ENCODE measurements around the gene CUX1. TPM values are rescaled to one million over a fixed set of nuclear protein-coding genes. Genes with fewer than 3 reads are reported as not detected.
A peak's percentile ranks its signal among the peaks of the same experiment; 100 is the strongest.
"Not testable (repeated sequence)": the region's sequence is repeated elsewhere in the genome, so short reads cannot be mapped to it uniquely, and the experiment has no call there.

CUX1 gene
- total RNA-seq, 2 experiments from 2014 or later: 30.7 to 31.2 TPM

GRCh38 chr7:102317231-102318059 lies 500.0 kb downstream of the CUX1 start:
- no peaks in the 10 kb centered on the region for H3K36me3 Mint-ChIP-seq (ENCODE audit: low read depth)
- no peaks in the 10 kb centered on the region for H3K4me1 Mint-ChIP-seq (ENCODE audit: low read depth)
- H3K27ac Mint-ChIP-seq: no peak overlapping the region
- ATAC-seq: no peak
- H3K9me3 Mint-ChIP-seq (ENCODE audit: insufficient read depth): no peaks in the 10 kb centered on the region
- ChIA-PET CTCF (no interaction called here), POLR2A (no interaction called here)
- DNase-seq: no peak
- H3K4me3 Mint-ChIP-seq: no peak overlapping the region
- no peaks in the 10 kb centered on the region for H3K27me3 Mint-ChIP-seq (ENCODE audit: low read depth)

- H3K36me3 Mint-ChIP-seq (ENCODE audit: low read depth): no peaks in the 10 kb centered on the region
- no peak overlapping the region for H3K27ac Mint-ChIP-seq
- no peak for DNase-seq
- no peaks in the 10 kb centered on the region for H3K27me3 Mint-ChIP-seq (ENCODE audit: low read depth)
- CTCF ChIA-PET: no interaction called here
- no peaks in the 10 kb centered on the region for H3K9me3 Mint-ChIP-seq (ENCODE audit: insufficient read depth)
- no peak overlapping the region for H3K4me3 Mint-ChIP-seq
- POLR2A ChIA-PET: no interaction called here
- ATAC-seq: peak; percentile 30
- no peaks in the 10 kb centered on the region for H3K4me1 Mint-ChIP-seq (ENCODE audit: low read depth)
Observed at GRCh38 chr7:102318482-102318971, 501.1 kb downstream of the CUX1 start.

DNA sequence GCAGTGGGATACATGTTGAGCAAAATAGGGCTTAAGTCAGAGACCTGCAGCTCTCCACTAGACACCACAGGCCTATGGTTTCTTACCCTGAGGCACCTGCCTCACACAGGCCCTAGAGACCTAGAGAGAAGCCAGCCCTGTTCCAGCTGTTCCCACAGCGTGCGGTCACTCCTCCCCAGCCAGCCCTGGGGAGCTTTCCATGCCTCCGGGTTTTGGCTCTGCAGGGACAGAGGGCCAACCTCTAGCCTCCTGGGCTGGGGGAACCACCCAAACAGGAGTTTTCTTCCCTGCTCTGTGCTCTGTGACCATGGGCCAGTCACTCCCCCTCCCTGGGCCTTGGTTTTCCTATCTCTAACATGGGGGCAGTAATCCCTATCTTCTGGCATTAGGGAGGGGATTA lies 502.2 kb downstream of the CUX1 start:
- Mint-ChIP-seq H3K36me3 (ENCODE audit: low read depth) (no peaks in the 10 kb centered on the region), H3K9me3 (ENCODE audit: insufficient read depth) (no peaks in the 10 kb centered on the region), H3K4me1 (ENCODE audit: low read depth) (no peaks in the 10 kb centered on the region), H3K4me3 (no peak overlapping the region), H3K27ac (no peak overlapping the region), H3K27me3 (ENCODE audit: low read depth) (no peaks in the 10 kb centered on the region)
- ChIA-PET POLR2A (no interaction called here), CTCF (no interaction called here)
- DNase-seq: no peak
- no peak for ATAC-seq

GRCh38 chr7:102320181-102320580 lies 502.8 kb downstream of the CUX1 start:
- H3K4me3 Mint-ChIP-seq: no peak overlapping the region
- no peak overlapping the region for H3K27ac Mint-ChIP-seq
- no peaks in the 10 kb centered on the region for H3K4me1 Mint-ChIP-seq (ENCODE audit: low read depth)
- H3K27me3 Mint-ChIP-seq (ENCODE audit: low read depth): no peaks in the 10 kb centered on the region
- H3K9me3 Mint-ChIP-seq (ENCODE audit: insufficient read depth): no peaks in the 10 kb centered on the region
- no peaks in the 10 kb centered on the region for H3K36me3 Mint-ChIP-seq (ENCODE audit: low read depth)
- ChIA-PET CTCF (no interaction called here), POLR2A (no interaction called here)
- no peak for ATAC-seq
- DNase-seq: no peak

DNA sequence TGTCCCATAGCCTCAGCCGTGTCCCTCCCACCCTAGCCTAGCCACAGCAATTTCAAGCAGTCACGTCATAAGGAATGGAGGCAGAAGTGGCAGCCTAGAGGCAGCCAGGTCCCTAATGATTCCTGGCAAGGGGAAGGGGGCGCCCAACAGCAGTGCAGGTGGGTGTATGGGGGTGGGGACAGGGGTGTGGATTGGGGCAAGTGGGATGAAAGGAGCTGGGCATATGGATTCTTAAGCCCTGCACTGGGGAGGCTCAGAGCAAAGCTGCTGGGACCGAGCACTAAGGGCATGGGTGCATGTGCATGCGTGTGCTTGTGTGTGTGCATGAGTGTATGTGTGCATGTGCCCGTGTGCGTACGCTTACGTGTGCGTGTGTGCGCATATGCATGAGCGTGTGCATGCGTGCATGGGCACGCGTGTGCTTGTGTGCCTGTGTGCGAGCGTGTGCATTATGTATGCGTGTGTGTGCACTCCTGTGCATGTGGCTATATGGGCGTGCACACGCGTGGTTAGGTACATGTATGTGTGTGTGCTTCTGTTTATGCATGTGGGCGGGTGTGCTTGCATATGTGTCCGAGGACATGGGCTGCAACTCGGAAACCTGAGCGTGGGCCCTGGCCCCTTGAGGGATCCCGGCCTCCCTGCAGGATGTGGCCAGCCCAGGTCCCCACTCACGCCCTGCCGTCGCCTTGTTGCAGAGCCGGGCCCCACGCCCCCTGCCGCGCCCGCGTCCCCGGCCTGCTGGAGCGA lies 503.4 kb downstream of the CUX1 start:
- ChIA-PET CTCF (no interaction called here), POLR2A (no interaction called here)
- Mint-ChIP-seq H3K9me3 (ENCODE audit: insufficient read depth) (no peaks in the 10 kb centered on the region), H3K4me1 (ENCODE audit: low read depth) (no peaks in the 10 kb centered on the region), H3K4me3 (no peak overlapping the region), H3K36me3 (ENCODE audit: low read depth) (no peaks in the 10 kb centered on the region), H3K27me3 (ENCODE audit: low read depth) (no peaks in the 10 kb centered on the region), H3K27ac (no peak overlapping the region)
- no peak for DNase-seq
- no peak for ATAC-seq

GRCh38 chr7:102321351-102322201 lies 504.1 kb downstream of the CUX1 start:
- H3K4me3 Mint-ChIP-seq: no peak overlapping the region
- no peaks in the 10 kb centered on the region for H3K9me3 Mint-ChIP-seq (ENCODE audit: insufficient read depth)
- DNase-seq (no peak), ATAC-seq (peak; percentile 71)
- no peaks in the 10 kb centered on the region for H3K4me1 Mint-ChIP-seq (ENCODE audit: low read depth)
- no peaks in the 10 kb centered on the region for H3K36me3 Mint-ChIP-seq (ENCODE audit: low read depth)
- POLR2A ChIA-PET: no interaction called here
- no peaks in the 10 kb centered on the region for H3K27me3 Mint-ChIP-seq (ENCODE audit: low read depth)
- no peak overlapping the region for H3K27ac Mint-ChIP-seq
- CTCF ChIA-PET: no interaction called here

GRCh38 chr7:102322202-102322715 lies 504.8 kb downstream of the CUX1 start:
- Mint-ChIP-seq H3K27me3 (ENCODE audit: low read depth) (no peaks in the 10 kb centered on the region), H3K9me3 (ENCODE audit: insufficient read depth) (no peaks in the 10 kb centered on the region), H3K4me1 (ENCODE audit: low read depth) (no peaks in the 10 kb centered on the region), H3K4me3 (no peak overlapping the region), H3K27ac (no peak overlapping the region), H3K36me3 (ENCODE audit: low read depth) (no peaks in the 10 kb centered on the region)
- ATAC-seq (no peak), DNase-seq (no peak)
- ChIA-PET POLR2A (no interaction called here), CTCF (no interaction called here)

DNA sequence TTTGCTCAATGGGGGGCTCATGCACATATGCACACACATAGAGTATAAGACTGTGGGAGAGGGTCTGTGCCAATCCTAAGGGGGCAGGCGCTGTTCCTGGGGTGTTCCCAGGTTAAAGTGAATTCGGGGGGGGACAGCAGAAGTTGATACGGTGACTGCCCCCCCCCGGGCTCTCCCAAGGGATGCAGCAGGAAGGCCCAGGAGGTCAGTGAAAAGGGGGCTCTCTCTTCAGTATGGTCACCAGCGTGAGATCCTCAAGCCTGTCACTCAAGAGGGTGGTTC lies 506.4 kb downstream of the CUX1 start:
- ATAC-seq: no peak
- DNase-seq: no peak
- no peaks in the 10 kb centered on the region for H3K9me3 Mint-ChIP-seq (ENCODE audit: insufficient read depth)
- ChIA-PET CTCF (no interaction called here), POLR2A (no interaction called here)
- H3K4me3 Mint-ChIP-seq: no peak overlapping the region
- peaks cover 5% of the 10 kb centered on the region for H3K27me3 Mint-ChIP-seq (ENCODE audit: low read depth)
- H3K4me1 Mint-ChIP-seq (ENCODE audit: low read depth): no peaks in the 10 kb centered on the region
- no peak overlapping the region for H3K27ac Mint-ChIP-seq
- no peaks in the 10 kb centered on the region for H3K36me3 Mint-ChIP-seq (ENCODE audit: low read depth)

GRCh38 chr7:102325106-102325505 lies 507.7 kb downstream of the CUX1 start:
- H3K27me3 Mint-ChIP-seq (ENCODE audit: low read depth); H3K4me1 Mint-ChIP-seq (ENCODE audit: low read depth); DNase-seq; H3K4me3 Mint-ChIP-seq; POLR2A ChIA-PET; ATAC-seq; H3K9me3 Mint-ChIP-seq (ENCODE audit: insufficient read depth); H3K36me3 Mint-ChIP-seq (ENCODE audit: low read depth); CTCF ChIA-PET; H3K27ac Mint-ChIP-seq: not testable (repeated sequence)

GRCh38 chr7:102326157-102326889 lies 508.9 kb downstream of the CUX1 start:
- ChIA-PET CTCF (no interaction called here), POLR2A (no interaction called here)
- Mint-ChIP-seq H3K27me3 (ENCODE audit: low read depth) (peaks cover 7% of the 10 kb centered on the region), H3K36me3 (ENCODE audit: low read depth) (no peaks in the 10 kb centered on the region), H3K27ac (no peak overlapping the region), H3K4me1 (ENCODE audit: low read depth) (peaks cover 2% of the 10 kb centered on the region), H3K9me3 (ENCODE audit: insufficient read depth) (no peaks in the 10 kb centered on the region), H3K4me3 (no peak overlapping the region)
- DNase-seq (no peak), ATAC-seq (no peak)

- DNase-seq; CTCF ChIA-PET; H3K9me3 Mint-ChIP-seq (ENCODE audit: insufficient read depth); H3K4me3 Mint-ChIP-seq; H3K36me3 Mint-ChIP-seq (ENCODE audit: low read depth); H3K27ac Mint-ChIP-seq; H3K27me3 Mint-ChIP-seq (ENCODE audit: low read depth); POLR2A ChIA-PET; H3K4me1 Mint-ChIP-seq (ENCODE audit: low read depth); ATAC-seq: not testable (repeated sequence)
Observed at GRCh38 chr7:102327183-102327582, 509.8 kb downstream of the CUX1 start.

All from activated CD8-positive, alpha-beta T cell treated with anti-CD3 and anti-CD28 coated beads, Interleukin-2, amount 10 ng/mL, durations not matched to agents 7 days and 5 days (primary cell).